CD4-positive, alpha-beta T cell (primary cell): ENCODE results near the gene PI4KB. TPM values are rescaled to one million over a fixed set of nuclear protein-coding genes. Genes with fewer than 3 reads are reported as not detected.

Source experiments
- ATAC-seq: fragments of 200-7000 bp; cut with Tn5 transposase; one replicate; pipeline ENCODE4 v1.10.0; 2022; ENCODE audit warnings: mild to moderate bottlenecking; ENCODE audit not compliant: poor library complexity
- CTCF ChIA-PET: fragments of 350-600 bp; sonication (Branson Sonifier 250); formaldehyde crosslinking; loops from one replicate; lab custom pipeline; 2021; ENCODE audit warnings: antibody characterized with exemption, inconsistent platforms; lab: Charles Lee
- POLR2A ChIA-PET: fragments of 350-600 bp; sonication (Branson Sonifier 250); formaldehyde crosslinking; loops from one replicate; lab custom pipeline; 2021; ENCODE audit warnings: antibody characterized with exemption, inconsistent platforms; lab: Charles Lee
- DNase-seq, 14 experiments: peaks; one replicate each; pipeline ENCODE4 v3.0.0-alpha.2; 2013 to 2020; ENCODE audit warnings: mixed read lengths in 2 of 14
- H3K27ac ChIP-seq, 2 donors: one replicate each; pipeline versions ENCODE4 v1.5.1 to v1.7.0; 2013; ENCODE audit warnings: low read length in 2 of 2, low read depth in 1 of 2, mild to moderate bottlenecking in 1 of 2
- H3K27me3 ChIP-seq, 2 experiments: 1 replicate in 1 of 2; 2 replicates in 1 of 2; pipeline versions ENCODE4 v1.6.1 to v1.7.0; 2013; ENCODE audit warnings: low read length in 2 of 2, control low read depth in 1 of 2, mild to moderate bottlenecking in 1 of 2, moderate library complexity in 1 of 2; ENCODE audit not compliant: insufficient read depth in 2 of 2, control insufficient read depth in 1 of 2
- H3K36me3 ChIP-seq: one replicate; pipeline ENCODE4 v1.6.1; 2013; ENCODE audit warnings: low read length, control low read depth; ENCODE audit not compliant: insufficient read depth
- H3K4me1 ChIP-seq: one replicate; pipeline ENCODE4 v1.6.1; 2013; ENCODE audit warnings: low read length, control low read depth; ENCODE audit not compliant: insufficient read depth
- H3K4me3 ChIP-seq: one replicate; pipeline ENCODE4 v1.5.1; 2013; ENCODE audit warnings: mild to moderate bottlenecking, low read length, moderate library complexity
- H3K9me3 ChIP-seq, 2 experiments: 1 replicate in 1 of 2; 2 replicates in 1 of 2; pipeline versions ENCODE4 v1.6.1 to v1.7.0; 2013; ENCODE audit warnings: low read length in 2 of 2, mild to moderate bottlenecking in 2 of 2, control low read depth in 1 of 2, moderate library complexity in 1 of 2; ENCODE audit not compliant: control insufficient read depth in 1 of 2, insufficient read depth in 1 of 2
- H3K27ac Mint-ChIP-seq: one replicate; pipeline ENCODE4 v1.8.0; 2020; ENCODE audit warnings: mixed read lengths
- H3K27me3 Mint-ChIP-seq: one replicate; pipeline ENCODE4 v1.8.0; 2021; ENCODE audit warnings: mixed read lengths
- H3K36me3 Mint-ChIP-seq: one replicate; pipeline ENCODE4 v1.8.0; 2021; ENCODE audit warnings: low read depth, mixed read lengths
- H3K4me1 Mint-ChIP-seq: one replicate; pipeline ENCODE4 v1.8.0; 2021; ENCODE audit warnings: low read depth, mixed read lengths
- H3K4me3 Mint-ChIP-seq: one replicate; pipeline ENCODE4 v1.8.0; 2020; ENCODE audit warnings: mild to moderate bottlenecking, mixed read lengths
- H3K9me3 Mint-ChIP-seq: one replicate; pipeline ENCODE4 v1.8.0; 2020; ENCODE audit warnings: mixed read lengths
- CTCF ChIP-seq: fragments of 200-600 bp; IDR thresholded peaks from one replicate; pipeline ENCODE4 v1.8.0; 2022; ENCODE audit warnings: antibody characterized with exemption, mild to moderate bottlenecking
- intact Hi-C, 2 experiments: fragments of 100-400 bp; cut with DNase I in 1 of 2; cut with micrococcal nuclease in 1 of 2; formaldehyde crosslinking; loops; one replicate each; pipeline versions ENCODE4 v1.15.1 to v1.9.0; 2023 to 2025; cut with DNase I, micrococcal nuclease
- total RNA-seq, 174 experiments: library from RNA in 2 of 174; stranded (reverse) in 2 of 174; gene quantifications; one replicate each; pipeline ENCODE4 v1.2.3 and lab custom pipeline; 2021 to 2026

Gene PI4KB
- total RNA-seq, 2 experiments from 2014 or later: 50.2 to 51.0 TPM

GRCh38 chr1:151287341-151287699, 39.9 kb downstream of the PI4KB start:
- H3K27me3 Mint-ChIP-seq: no peaks in the 10 kb centered on the region
- peaks cover 50% of the 10 kb centered on the region for H3K4me1 ChIP-seq
- H3K9me3 Mint-ChIP-seq: no peaks in the 10 kb centered on the region
- CTCF ChIA-PET: no interaction called here
- no peak overlapping the region for H3K4me3 ChIP-seq
- intact Hi-C loops: no loop called here
- POLR2A ChIA-PET: no interaction called here
- no peak overlapping the region for H3K27ac ChIP-seq
- no peaks in the 10 kb centered on the region for H3K9me3 ChIP-seq
- TF ChIP-seq CTCF: no peak
- ATAC-seq: no peak
- peaks cover 68% of the 10 kb centered on the region for H3K36me3 ChIP-seq
- peaks cover 34% of the 10 kb centered on the region for H3K4me1 Mint-ChIP-seq
- no peak overlapping the region for H3K4me3 Mint-ChIP-seq
- H3K27me3 ChIP-seq: no peaks in the 10 kb centered on the region
- no peak for DNase-seq
- H3K36me3 Mint-ChIP-seq: peaks cover 64% of the 10 kb centered on the region
- no peak overlapping the region for H3K27ac Mint-ChIP-seq

GRCh38 chr1:151286619-151287340, 40.4 kb downstream of the PI4KB start:
- Histone ChIP-seq H3K36me3 (peaks cover 63% of the 10 kb centered on the region), H3K4me3 (no peak overlapping the region), H3K27me3 (no peaks in the 10 kb centered on the region), H3K4me1 (peaks cover 50% of the 10 kb centered on the region), H3K27ac (peak overlapping the region in 1 of 2 donors; percentile 17), H3K9me3 (no peaks in the 10 kb centered on the region)
- DNase-seq: peak in 1 of 14 experiments; percentile 31
- H3K27me3 Mint-ChIP-seq: no peaks in the 10 kb centered on the region
- H3K9me3 Mint-ChIP-seq: no peaks in the 10 kb centered on the region
- TF ChIP-seq CTCF: no peak
- intact Hi-C loops: no loop called here
- CTCF ChIA-PET: no interaction called here
- peaks cover 63% of the 10 kb centered on the region for H3K36me3 Mint-ChIP-seq
- H3K27ac Mint-ChIP-seq: no peak overlapping the region
- ATAC-seq: no peak
- POLR2A ChIA-PET: no interaction called here
- H3K4me1 Mint-ChIP-seq: peaks cover 38% of the 10 kb centered on the region
- peak overlapping the region; percentile 60 for H3K4me3 Mint-ChIP-seq

GRCh38 chr1:151284013-151284577, 43.1 kb downstream of the PI4KB start:
- no peak for TF ChIP-seq CTCF
- Histone ChIP-seq H3K9me3 (no peaks in the 10 kb centered on the region), H3K4me3 (no peak overlapping the region), H3K27me3 (no peaks in the 10 kb centered on the region), H3K4me1 (peaks cover 51% of the 10 kb centered on the region), H3K27ac (peak overlapping the region in 1 of 2 donors; percentile 95), H3K36me3 (peaks cover 38% of the 10 kb centered on the region)
- ChIA-PET POLR2A (interaction anchor here (0.7 to 1.6 kb wide), 3 partner anchors 9 to 920 kb away, joined by 3 to 6 read pairs (median 3); partner anchors contain the start of gene RPRD2), CTCF (interaction anchor here (1.4 to 2.2 kb wide), 2 partner anchors 43 to 56 kb away, joined by 4 to 16 read pairs; partner anchors contain the start of gene PI4KB)
- DNase-seq (no peak), ATAC-seq (no peak)
- Mint-ChIP-seq H3K4me3 (peak overlapping the region; percentile 97), H3K9me3 (no peaks in the 10 kb centered on the region), H3K36me3 (peaks cover 52% of the 10 kb centered on the region), H3K4me1 (peaks cover 48% of the 10 kb centered on the region), H3K27me3 (no peaks in the 10 kb centered on the region), H3K27ac (peak overlapping the region; percentile 93)
- intact Hi-C loops: loop anchor here (5.0 kb wide), 2 partner anchors 43 to 113 kb away; partner anchors contain the start of genes PI4KB (in 1 of the 2) and PSMB4 (in 1 of the 2)
